Fibroblast of pulmonary artery (primary cell): ENCODE data around the gene ATF7.

Experiments
- DNase-seq: peaks from one replicate; pipeline ENCODE4 v3.0.0-alpha.2; 2010; ENCODE audit warnings: low read depth
- H3K4me3 ChIP-seq: replicated peaks from 2 replicates; pipeline ENCODE4 v1.5.1; 2011; ENCODE audit warnings: low read depth, mild to moderate bottlenecking, control low read depth, low read length, moderate library complexity
- TF ChIP-seq, protein P1 (sequence below): IDR thresholded peaks from 2 replicates; pipeline ENCODE4 v1.5.1; 2011; ENCODE audit warnings: mild to moderate bottlenecking, control low read depth, low read length, inconsistent platforms; ENCODE audit errors: missing control alignments

ATF7 gene

GRCh38 chr12:53506881-53507602, 119.1 kb downstream of the ATF7 start, which contains the start of gene NPFF:
Gene NPFF (minus strand): TSS chr12:53507484. CDS start chr12:53507474, 10 bp downstream.
- TF ChIP-seq, protein P1, sequence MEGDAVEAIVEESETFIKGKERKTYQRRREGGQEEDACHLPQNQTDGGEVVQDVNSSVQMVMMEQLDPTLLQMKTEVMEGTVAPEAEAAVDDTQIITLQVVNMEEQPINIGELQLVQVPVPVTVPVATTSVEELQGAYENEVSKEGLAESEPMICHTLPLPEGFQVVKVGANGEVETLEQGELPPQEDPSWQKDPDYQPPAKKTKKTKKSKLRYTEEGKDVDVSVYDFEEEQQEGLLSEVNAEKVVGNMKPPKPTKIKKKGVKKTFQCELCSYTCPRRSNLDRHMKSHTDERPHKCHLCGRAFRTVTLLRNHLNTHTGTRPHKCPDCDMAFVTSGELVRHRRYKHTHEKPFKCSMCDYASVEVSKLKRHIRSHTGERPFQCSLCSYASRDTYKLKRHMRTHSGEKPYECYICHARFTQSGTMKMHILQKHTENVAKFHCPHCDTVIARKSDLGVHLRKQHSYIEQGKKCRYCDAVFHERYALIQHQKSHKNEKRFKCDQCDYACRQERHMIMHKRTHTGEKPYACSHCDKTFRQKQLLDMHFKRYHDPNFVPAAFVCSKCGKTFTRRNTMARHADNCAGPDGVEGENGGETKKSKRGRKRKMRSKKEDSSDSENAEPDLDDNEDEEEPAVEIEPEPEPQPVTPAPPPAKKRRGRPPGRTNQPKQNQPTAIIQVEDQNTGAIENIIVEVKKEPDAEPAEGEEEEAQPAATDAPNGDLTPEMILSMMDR, result no peak
- no peak within 1 kb of the TSS for H3K4me3 ChIP-seq
- no peak for DNase-seq

DNA sequence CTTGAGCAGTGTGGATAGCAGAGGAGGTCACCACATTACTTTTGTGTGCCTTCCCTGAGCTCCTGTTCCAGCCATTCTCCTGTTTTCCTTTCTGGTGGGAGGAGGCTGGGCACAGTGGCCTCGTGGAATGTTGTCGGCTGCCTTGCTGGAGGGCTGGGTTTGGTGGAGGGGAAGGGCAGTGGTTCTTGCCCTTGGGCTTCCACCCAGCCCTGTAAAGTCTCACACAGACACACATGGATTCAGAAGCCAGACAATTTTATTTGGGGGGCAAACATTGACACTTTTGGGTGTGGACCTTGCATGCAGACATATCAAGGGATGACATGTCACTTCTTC, 119.8 kb downstream of the ATF7 start:
- DNase-seq, result no peak
- H3K4me3 ChIP-seq, result no peak overlapping the region
- TF ChIP-seq, protein P1, result no peak

DNA sequence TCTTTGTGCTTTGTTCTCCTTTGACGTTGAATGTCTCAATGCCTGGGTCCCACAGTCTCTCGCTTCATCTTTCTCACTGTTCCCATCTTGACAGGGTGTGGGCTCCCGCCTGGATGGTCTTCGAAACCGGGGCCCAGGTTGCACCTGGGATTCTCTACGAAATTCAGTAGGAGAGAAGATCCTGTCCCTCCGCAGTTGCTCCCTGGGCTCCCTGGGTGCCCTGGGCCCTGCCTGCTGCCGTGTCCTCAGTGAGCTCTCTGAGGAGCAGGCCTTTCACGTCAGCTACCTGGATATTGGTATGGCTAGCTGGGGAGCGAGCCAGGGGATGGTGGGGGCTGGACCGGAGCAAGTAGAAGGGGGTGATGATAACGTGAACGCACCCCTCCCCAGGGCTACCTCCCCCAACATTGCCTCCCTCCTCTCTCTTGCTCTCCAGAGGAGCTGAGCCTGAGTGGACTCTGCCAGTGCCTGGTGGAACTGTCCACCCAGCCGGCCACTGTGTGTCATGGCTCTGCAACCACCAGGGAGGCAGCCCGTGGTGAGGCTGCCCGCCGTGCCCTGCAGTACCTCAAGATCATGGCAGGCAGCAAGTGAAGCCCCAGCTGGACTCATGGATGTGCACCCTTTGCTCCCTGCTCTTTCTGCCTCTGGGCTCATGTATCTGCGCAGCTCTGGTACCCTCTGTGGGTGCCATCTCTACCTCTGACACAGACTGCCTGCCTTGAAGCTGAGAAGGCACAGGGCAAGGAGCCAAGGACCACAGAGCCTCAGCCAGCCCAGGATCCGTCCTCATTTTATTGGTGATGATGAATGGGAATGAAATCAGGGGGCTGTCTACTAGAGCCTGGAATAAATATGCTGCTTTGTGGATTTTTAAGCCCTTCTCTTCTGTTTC, 120.4 kb downstream of the ATF7 start:
- DNase-seq, result no peak
- H3K4me3 ChIP-seq, result no peak overlapping the region
- TF ChIP-seq, protein P1, result no peak

GRCh38 chr12:53505086-53505485, 121.1 kb downstream of the ATF7 start:
- TF ChIP-seq, protein P1, result no peak
- DNase-seq, result peak; percentile 45
- H3K4me3 ChIP-seq, result no peak overlapping the region

GRCh38 chr12:53504004-53504920, 121.9 kb downstream of the ATF7 start:
- no peak for DNase-seq
- TF ChIP-seq, protein P1, result no peak
- H3K4me3 ChIP-seq, result no peak overlapping the region

GRCh38 chr12:53502983-53503728, 123.0 kb downstream of the ATF7 start:
- TF ChIP-seq, protein P1, result no peak
- DNase-seq, result no peak
- peak overlapping the region; percentile 66 for H3K4me3 ChIP-seq
